GM19397 (cell line): ENCODE data around the gene CDK11A.
A peak's percentile ranks its signal among the peaks of the same experiment; 100 is the strongest.

ENCODE experiments used
- ATAC-seq: cut with Tn5 transposase; IDR thresholded peaks from one replicate; pipeline ENCODE4 v1.9.1; 2021; ENCODE audit warnings: mild to moderate bottlenecking, moderate library complexity; ENCODE audit not compliant: unreplicated experiment

CDK11A gene

DNA sequence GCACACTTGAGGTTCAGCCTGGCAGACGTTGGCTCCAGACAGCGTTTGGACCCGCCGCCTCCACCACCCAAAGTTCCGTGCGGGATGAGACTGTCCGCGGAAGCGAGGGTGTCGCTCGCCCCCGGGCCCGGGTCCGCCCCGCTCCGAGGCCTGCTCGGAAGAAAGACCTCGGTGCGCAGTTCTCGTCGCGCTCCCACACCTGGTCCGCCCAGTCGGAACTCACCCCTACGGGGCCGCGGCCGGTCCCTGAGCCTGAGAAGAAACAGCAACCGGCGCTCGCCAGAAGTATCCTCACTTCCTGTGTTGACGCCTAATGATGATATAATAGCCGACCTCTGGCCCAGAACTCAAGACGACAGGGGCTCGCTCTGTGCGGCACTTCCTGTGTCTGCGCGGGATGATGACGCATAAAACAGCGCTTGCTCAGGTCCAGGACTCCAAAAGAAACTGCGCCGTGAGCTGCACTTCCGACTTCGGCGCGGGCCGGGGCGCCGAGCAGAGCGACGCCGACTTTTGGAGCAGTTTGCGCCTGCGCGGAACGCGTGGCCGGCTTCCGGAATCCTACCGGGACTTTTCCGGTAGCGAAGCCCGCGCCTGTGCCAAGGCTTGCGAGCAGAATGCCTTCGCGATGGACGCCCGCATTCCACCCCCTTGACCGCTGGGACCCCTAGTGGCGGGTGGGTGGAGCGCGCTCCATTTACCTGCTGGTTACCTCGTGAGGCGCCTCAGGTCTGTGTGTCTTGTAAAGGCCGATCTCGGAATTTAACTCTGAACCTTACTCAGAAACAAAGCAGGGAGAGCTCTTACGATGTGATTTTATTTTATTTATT lies at the start of gene CDK11A:
CDK11A (minus strand) TSS at position 323 of the 830 bp plus-strand sequence. CDS start 1,539 bp downstream, outside the sequence.
- peak; percentile 95 for ATAC-seq

DNA sequence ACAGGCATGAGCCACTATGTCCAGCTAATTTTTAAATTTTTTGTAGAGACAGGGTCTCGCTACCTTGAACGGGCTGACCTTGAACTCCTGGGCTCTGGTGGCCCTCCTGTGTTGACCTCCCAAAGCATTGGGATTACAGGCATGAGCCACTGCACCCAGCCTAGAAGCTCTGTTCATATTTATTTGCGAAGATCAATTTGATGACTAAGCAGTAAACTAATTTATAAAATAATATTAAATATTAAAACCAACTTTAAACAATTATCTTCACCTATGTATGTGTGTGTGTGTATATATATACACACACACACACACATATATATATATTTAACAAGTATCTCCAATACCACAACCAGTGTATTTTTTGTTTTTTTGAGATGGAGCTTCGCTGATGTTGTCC lies 49.7 kb upstream of the CDK11A start:
- ATAC-seq, result no peak

DNA sequence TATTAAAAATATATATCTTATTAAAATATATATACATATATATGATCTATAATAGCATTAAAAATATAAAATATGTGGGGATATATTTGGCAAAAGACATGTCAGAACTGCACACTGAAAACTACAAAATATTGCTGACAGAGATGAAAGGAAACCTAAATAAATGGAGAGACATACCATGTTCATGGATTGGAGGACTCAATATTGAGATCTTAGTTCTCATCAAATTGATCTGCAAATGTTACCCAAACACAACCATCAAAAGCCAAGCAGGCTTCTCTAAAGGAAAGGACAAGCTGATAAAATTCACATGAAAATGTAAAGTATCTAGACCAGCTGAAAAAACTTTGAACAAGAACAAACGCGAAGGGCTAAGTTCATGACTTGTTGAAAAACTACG lies 46.9 kb upstream of the CDK11A start:
- ATAC-seq, result no peak

DNA sequence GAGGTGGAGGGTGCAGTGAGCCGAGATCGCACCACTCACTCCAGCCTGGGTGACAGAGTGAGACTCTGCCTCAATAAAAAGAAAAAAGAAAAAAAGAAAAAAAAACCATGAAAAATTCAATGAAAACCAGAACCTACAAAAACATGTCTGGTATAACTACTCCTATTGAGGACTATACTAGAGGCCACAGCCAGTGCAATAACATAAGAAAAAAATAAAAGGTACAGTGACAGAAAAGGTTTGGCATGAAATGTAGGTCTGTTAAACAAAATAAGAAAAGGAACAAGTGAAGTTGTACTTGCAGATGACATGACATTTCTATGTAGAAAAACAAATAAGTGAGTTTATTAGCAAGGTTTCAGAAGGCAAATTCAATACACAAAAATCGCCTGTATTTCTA lies 45.9 kb upstream of the CDK11A start:
- ATAC-seq, result no peak

DNA sequence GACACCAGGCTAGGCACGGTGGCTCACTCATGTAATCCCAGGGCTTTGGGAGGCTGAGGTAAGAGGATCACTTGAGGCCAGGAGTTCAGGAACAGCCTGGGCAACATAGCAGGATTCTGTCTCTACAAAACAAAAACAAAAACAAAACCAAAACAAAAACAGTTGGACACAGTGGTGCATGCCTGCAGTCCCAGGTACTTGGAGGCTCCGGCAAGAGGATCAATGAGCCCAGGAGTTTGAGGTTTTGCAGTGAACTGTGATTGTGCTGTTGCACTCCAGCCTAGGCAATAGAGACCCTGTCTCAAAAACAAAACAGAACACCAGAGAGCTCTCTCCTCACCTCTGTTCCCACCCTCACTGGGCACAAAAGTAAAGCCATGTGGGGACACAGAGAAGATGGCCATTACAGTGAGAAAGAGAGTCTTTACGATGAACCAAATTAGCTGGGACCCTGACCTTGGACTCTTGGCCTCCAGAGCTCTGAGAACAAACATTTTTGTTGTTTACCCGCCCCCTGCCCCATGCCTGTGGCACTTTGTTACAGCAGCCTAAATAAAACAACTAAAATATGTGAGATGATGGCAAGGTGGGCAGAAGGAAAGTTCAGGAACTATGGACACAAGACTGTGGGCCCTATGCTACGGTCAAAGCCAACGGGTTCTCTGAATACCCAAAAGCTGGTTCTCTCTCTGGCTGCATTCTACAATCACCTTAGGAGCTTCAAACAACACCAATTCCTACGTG lies 44.3 kb upstream of the CDK11A start:
- ATAC-seq, result no peak

DNA sequence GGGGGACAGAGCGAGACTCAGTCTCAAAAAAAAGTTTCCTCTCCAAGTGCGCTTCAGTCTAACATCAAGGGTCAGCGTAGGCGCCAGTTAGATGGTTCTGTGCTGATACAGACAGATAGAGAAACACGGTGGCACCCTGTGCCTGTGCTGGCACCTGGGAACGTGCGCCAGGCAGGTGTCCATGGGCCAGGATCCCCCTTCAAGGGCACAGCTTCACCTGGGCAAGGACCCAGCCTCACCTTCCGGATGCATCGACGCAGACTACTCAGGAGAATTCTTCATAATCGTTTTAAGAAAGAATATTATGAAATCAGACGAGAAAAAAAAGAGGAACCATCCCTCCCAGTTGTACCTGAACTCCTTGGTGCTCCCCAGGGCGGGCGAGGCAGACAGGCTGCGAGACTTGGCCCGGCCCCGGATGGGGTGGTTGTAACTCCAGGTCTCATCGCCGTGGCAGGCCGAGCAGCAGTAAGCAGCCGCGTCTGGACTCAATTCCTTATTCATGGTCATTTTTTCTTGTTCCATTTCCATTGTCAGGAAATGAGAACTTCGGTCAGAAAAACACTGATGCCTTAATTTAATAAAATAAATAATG lies 40.8 kb upstream of the CDK11A start:
- ATAC-seq, result no peak

DNA sequence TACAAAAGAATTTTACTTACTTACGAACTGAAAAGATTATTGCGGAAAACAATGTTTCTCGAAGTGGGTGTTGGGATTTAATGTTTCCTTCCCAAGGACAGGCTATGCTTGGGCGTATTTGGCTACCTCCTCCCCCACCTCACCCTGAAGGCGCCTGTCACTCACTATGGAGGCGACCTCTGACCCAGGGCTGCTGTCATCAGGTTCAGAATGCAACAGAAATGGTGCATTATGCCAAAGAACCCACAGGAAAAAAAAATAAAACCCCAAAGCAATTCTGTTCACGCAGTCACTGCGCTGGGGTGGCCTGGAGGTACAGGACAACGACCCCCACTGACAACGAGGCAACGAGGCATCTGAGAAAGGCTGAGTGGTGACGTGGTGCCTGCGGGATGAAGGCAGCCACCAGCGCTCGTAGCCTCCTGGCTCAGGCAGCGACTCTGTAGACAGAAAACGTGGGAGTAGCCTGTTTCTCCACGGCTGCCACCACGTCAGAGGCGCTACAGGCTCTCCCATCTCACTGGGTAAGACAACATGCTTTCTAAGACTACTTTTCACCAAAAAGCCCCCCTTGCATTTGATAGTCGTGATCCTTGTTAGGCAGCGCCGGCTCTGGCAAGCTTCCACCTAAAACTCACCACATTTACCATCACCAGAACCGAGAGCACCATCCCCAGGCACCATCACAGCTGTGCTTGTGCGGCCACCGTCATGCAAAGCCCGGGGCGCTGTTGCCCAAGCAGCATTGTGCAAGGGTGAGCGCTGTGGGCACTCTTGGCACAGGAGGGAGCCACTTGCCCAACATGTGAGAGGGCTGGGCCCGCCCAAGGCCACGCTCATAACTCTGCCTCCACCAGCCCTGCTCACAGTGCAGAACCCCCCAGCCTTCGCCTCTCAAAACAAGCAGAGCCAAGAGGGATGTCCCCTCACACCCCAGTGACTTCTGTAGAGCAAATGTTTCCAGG lies 39.8 kb upstream of the CDK11A start:
- no peak for ATAC-seq

DNA sequence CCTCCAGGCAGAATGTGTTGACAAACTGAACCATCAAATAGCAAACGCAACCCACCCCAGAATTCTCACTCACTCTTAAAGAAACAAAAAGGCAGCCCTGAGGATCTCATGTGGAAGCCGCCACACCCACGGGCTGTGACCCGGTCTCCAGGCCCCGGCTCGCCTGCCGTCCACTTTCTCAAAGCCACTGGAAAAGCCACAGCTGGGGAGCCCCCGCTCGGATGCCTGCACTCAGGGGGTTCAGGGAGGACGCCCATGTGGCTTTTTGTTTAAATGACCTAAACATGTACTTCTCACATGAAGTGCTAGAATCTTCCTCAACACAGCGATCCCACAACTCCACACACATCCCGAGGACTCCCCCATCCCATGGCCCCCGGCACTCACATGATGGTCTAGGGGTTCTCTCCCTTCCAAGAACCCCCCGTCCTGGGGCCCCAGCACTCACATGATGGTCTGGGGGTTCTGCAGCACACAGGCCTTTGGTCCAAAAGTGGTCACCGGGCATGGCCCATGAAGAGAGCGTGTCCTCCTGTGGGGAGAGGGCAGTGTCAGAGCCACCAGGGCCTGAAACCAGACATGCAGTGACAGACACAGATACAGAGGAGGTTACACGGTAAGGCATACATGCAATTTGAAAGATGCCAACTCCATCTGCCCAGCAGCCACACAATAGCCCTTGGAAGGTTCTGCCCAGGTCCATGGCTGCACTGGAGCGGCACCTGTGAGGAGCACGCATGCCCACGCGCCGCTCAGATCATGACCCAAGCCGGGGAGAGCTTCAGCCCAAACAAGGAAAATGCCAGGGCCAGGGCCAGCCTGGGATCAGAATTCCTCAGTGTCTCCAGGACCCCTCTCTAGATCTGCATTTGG lies 37.6 kb upstream of the CDK11A start:
- no peak for ATAC-seq

DNA sequence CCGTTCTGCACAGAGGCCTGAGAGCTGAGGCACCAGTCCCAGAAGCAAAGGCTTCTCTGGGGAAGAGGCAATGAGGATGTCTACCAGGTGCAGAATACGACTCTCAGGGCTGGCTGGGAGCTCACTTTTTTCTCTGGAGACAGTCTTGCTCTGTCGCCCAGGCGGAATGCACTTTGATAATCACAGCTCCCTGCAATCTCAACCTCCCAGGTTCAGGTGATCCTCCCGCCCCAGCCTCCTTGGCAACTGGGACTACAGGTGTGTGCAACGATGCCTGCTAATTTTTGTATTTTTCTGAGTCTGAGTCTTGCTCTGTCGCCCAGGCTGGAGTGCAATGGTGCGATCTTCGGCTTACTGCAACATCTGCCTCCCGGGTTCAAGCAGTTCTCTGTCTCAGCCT lies 36.6 kb upstream of the CDK11A start:
- ATAC-seq, result no peak

DNA sequence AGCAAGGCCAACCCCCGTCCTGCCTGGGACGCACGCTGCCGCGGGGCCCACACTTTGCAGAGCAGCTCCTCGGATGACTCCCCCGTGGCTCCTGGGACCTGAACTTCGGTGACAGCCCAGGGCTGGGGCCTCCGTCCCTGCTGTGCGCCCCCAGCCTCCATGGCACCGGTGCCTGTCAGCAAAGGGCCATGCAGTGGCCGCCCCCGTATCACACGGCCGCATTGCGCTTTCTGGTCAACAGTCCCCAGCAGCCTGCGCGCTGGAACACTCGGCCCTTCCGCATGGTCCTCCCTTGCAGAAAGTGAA lies 36.1 kb upstream of the CDK11A start:
- ATAC-seq, result no peak

DNA sequence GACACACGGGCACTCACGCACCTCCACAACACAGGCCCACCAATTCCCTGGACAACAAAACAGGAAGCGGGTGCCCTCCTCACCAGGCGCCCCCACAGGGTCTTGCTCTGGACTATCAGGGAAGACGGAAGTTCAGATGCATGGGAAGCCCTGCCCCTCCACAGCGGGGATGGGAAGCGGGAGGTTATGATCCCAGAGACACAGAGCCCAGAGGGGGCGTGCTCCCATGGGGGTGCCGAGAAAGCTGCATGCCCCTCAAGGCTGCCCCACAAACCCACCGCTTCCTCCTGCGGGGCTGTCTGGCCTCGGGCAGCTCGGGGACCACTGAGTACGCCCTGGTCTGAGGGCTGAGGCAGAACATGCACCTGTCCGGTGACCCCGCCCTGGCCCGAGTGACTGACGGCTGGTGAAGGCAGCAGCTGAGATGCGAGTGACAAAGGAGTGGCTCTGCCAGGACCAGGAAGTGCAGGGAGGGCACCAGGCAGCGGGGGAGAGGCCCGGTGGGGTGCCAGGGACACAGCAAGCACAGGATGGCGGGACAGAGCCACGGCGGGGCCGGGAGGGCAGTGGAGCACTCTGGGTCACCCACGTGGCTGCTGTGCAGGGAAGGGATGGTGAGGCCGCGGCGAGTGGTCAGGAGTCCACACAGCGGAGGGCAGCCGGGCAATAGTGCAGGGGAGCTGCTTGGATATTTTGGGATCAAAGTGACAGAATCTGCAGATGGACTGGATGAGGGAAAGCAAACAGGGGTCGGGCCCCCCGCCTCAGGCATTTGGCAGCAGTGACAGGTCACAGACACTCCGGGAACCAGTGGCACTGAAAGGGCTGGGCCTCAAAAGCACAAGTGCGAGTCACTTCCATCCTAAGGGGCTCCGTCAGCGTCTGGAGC lies 35.5 kb upstream of the CDK11A start:
- no peak for ATAC-seq

DNA sequence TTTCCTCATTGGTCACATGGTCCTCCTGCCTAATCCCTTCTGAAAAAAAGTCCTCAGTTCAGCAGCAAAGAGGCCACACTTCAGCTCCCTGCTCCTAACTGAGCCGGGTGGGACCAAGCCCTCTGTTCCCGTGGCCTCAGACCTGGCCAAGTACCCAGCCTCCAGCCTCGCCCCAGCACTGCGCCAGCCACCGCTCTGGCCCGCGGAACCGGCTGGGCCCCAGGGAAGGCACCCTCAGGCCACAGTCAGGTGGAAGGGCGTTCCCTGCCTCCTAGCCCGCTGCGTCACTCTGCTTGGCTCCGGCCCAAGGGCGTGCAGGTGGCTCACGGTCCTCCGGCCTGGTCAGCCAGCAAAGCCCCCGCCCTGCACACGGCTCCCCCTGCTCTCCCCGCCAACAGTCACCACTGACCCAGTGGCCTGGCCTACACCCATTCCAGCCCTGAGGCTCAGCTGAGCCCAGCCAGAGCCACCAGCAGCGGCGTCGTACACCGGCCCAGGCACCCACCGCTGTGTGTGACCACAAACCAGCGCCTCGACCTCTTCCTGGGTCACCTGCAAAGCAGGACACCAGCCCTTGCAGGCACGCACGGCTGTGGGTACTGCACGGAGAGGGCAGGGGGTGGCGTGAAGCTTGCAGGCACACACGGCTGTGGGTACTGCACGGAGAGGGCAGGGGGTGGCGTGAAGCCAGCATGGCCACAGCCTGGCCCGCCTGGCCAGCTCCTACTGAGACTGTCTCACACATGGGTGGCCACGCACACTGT lies 34.7 kb upstream of the CDK11A start:
- no peak for ATAC-seq

DNA sequence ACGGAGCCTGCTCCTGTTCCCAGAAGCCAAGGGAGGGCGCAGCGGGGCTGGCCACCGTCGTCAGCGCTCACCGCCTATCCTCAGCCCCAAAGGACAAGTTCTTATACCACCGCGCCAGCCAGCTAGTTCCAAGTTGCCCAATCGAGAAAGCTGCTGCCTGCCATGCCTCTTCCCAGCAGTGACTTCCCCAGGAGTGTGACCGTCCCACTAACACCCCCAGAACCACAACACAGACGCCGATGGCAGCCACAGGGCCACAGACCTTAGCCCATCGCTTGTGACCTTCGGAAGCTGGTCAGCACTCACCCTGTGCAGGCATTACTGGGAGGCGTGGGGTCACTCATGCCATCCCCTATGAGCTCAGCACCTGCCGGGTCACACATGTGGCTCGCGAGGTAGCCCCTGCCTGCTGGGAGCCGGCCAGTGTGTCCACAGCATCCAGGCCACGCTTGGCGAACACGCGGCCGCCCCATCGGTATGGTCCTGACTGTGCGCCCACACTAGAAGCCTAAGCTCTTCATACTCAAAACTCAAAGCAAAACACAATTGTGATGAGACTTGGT lies 34.0 kb upstream of the CDK11A start:
- ATAC-seq, result no peak

DNA sequence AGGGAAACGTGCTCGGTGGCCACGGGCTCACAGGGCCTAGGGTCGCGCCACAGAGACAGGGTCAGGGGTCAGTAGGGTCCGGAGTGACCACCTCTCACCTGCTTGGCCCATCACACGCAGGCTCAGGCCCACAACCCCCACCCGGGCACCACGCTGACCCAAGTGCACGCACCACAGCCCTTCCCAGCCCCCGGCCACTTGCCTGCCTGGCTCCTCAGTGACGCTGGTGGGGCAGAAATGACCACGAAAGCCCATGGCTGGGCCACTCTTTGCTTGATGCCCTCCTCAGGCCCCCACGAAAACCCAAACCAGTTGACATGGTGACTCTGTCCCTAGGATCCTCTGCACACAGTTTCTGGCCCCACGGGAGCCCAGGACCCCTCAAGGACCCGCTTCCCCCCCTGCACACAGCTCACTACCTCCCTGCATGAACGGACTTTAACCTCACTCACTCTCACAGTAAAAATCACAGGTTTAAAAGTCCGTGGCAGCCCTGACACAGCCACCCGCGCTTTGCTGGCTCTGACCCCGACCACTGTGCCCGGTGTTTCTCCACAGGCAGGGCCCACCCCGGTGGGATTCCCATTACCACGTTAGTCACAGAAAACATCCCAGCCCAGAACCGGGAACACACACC lies 33.4 kb upstream of the CDK11A start:
- ATAC-seq, result no peak

DNA sequence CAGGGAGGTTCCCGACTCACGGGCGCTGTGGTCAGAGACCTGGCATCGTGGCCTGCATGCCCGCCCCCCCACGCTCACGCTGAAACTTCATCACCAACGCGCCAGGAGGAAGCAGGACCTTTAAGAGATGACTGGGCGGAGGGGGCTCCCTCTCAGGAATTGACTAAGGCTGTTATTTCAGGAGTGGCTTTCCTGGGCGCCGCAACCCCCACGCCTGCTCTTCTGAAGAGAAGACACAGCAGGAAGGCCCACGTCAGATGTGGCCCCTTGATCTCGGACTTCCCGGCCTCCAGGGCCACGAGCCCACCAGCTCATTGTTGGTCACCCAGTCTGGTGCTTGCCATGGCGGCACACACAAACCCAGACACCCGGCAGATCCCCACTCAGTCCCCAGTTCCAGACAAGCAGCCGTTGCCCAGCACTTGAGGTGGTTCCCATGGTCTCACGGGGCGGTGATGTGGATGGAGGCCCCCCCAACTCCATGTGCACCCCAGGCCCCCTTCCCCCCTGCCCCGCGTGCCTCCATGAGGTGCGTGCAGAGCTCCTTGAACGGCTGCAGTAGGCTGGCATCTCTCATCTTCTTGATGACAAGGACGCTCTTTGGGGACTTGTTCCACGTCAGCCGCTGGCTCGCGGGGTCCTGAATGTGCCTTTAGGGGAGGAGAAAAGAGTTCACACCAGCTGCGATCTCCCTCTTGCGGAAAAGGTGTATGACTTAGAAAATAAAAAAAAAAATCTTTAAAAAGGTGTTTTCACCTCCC lies 32.7 kb upstream of the CDK11A start:
- ATAC-seq, result no peak

DNA sequence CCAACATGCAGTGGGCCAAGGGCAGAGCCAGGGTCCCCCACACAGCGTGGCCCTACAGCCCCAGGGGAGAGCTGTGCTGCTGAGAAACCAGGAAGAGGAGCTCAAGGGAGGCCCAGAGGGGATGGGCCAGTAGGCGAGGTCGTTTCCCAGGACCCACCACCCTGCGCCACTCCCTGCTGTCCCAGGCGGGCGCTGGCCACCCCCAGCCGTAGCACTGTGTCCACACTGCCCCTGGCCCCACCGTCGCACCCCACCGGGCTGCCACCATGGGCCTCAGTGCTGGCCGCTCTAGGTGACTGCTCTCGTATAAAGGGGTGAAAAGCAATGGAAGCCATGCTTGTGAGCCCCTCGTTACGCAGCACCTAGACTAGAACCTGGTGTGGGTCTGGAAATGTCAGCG lies 31.7 kb upstream of the CDK11A start:
- ATAC-seq, result no peak

DNA sequence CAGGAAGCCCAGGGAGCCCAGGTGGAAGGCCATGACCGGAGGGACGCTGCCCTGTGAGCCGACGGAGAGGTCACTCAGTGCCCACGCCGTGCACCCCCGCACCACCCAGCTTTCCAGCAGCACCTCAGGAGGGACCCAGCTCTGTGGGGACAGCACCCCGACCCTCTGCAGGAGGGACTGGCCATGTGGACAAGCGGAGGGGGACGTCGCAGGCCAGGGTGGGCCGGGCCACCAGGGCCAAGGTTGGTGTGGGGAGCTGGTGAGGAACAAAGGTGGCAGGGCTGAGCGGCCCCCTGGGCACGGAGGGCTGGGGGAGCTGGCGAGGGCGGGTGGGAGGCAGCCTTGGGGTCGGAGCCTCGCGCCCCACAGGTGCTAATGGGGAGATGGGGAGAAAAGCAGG lies 31.3 kb upstream of the CDK11A start:
- no peak for ATAC-seq
